OCI-LY3 (cell line): ENCODE results near the gene ZNF607.

ENCODE experiments used
- H2AFZ ChIP-seq: fragments of 200-600, 300-600 bp; shearing (Covaris generic); 2 replicates; pipeline ENCODE4 v1.6.0; 2014; ENCODE audit warnings: antibody characterized with exemption, low read depth, low read length
- H3K27ac ChIP-seq: fragments of 200-600, 300-600 bp; sonication (generic); 2 replicates; pipeline ENCODE4 v1.5.1; 2014; ENCODE audit warnings: mild to moderate bottlenecking, low read length, moderate library complexity, mixed read lengths
- H3K27me3 ChIP-seq: fragments of 200-600, 300-600 bp; sonication (generic); 2 replicates; pipeline ENCODE4 v1.6.1; 2014; ENCODE audit warnings: low read depth, low read length, mixed read lengths
- H3K36me3 ChIP-seq: fragments of 200-600, 300-600 bp; sonication (generic); replicated peaks from 2 replicates; pipeline ENCODE3; 2014; ENCODE audit warnings: low read depth, low read length, mixed read lengths
- H3K4me1 ChIP-seq: fragments of 300-600, 200-600 bp; sonication (generic); 2 replicates; pipeline ENCODE4 v1.6.1; 2014; ENCODE audit warnings: low read length, mixed read lengths
- H3K4me2 ChIP-seq: fragments of 200-600, 300-600 bp; sonication (generic); 2 replicates; pipeline ENCODE4 v1.6.1; 2014; ENCODE audit warnings: low read length, mixed read lengths
- H3K4me3 ChIP-seq: fragments of 300-600, 200-600 bp; sonication (generic); 2 replicates; pipeline ENCODE4 v1.5.1; 2014; ENCODE audit warnings: antibody characterized with exemption, mild to moderate bottlenecking, low read length, moderate library complexity
- H3K79me2 ChIP-seq: fragments of 300-600, 200-600 bp; shearing (Covaris generic); 2 replicates; pipeline ENCODE4 v1.6.1; 2014; ENCODE audit warnings: mild to moderate bottlenecking, low read length, mixed read lengths
- H3K9ac ChIP-seq: fragments of 300-600, 200-600 bp; shearing (Covaris generic); 2 replicates; pipeline ENCODE4 v1.6.0; 2014; ENCODE audit warnings: mild to moderate bottlenecking, low read length, moderate library complexity
- H3K9me3 ChIP-seq: fragments of 200-600, 300-600 bp; shearing (Covaris generic); 2 replicates; pipeline ENCODE4 v1.6.1; 2014; ENCODE audit warnings: low read length, mixed read lengths; ENCODE audit not compliant: insufficient read depth
- H4K20me1 ChIP-seq: fragments of 200-600, 300-600 bp; sonication (generic); 2 replicates; pipeline ENCODE4 v1.6.1; 2016; ENCODE audit warnings: low read length, mixed read lengths; ENCODE audit not compliant: insufficient read depth
- EZH2phosphoT487 ChIP-seq: fragments of 200-600 bp; shearing (Covaris generic); IDR thresholded peaks from 2 replicates; pipeline ENCODE4 v1.6.1; 2018; ENCODE audit warnings: antibody characterized with exemption, mixed run types, low read depth
- TF ChIP-seq, protein P1 (sequence below): fragments of 200-600, 300-600 bp; sonication (generic); IDR thresholded peaks from 2 replicates; pipeline ENCODE4 v1.5.1; 2014; ENCODE audit warnings: antibody characterized with exemption, low read length, low read depth

The ZNF607 gene

DNA sequence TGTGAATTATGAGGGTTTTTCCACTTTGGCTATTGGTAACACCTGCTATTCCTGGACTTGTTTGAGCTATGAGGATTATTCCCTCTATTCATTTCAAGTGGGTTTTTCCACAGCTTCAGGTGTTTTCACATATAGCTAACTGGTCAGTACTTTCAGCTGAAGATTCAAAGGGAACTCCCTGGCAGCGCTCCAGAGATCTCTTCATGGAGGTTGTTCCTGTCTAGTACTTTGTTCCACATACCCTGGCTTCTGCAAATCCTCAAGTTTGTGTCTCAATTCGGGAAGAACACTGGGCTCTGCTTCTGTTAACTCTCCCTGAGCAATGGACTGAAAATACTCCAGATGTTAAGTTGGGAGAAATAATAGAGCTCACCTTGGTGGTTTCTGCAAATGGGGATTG is 5.6 kb upstream of the ZNF607 start:
- Histone ChIP-seq H3K9me3 (no peaks in the 10 kb centered on the region), H2AFZ (no peak overlapping the region), H3K36me3 (peaks cover 2% of the 10 kb centered on the region), H3K4me3 (no peak overlapping the region), H3K4me1 (no peaks in the 10 kb centered on the region), H3K9ac (no peak overlapping the region), H3K27ac (no peak overlapping the region), H4K20me1 (no peaks in the 10 kb centered on the region), H3K79me2 (no peaks in the 10 kb centered on the region), H3K4me2 (no peak overlapping the region), H3K27me3 (no peaks in the 10 kb centered on the region)
- TF ChIP-seq, protein P1, sequence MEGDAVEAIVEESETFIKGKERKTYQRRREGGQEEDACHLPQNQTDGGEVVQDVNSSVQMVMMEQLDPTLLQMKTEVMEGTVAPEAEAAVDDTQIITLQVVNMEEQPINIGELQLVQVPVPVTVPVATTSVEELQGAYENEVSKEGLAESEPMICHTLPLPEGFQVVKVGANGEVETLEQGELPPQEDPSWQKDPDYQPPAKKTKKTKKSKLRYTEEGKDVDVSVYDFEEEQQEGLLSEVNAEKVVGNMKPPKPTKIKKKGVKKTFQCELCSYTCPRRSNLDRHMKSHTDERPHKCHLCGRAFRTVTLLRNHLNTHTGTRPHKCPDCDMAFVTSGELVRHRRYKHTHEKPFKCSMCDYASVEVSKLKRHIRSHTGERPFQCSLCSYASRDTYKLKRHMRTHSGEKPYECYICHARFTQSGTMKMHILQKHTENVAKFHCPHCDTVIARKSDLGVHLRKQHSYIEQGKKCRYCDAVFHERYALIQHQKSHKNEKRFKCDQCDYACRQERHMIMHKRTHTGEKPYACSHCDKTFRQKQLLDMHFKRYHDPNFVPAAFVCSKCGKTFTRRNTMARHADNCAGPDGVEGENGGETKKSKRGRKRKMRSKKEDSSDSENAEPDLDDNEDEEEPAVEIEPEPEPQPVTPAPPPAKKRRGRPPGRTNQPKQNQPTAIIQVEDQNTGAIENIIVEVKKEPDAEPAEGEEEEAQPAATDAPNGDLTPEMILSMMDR: no peak
- no peak for TF ChIP-seq EZH2phosphoT487

DNA sequence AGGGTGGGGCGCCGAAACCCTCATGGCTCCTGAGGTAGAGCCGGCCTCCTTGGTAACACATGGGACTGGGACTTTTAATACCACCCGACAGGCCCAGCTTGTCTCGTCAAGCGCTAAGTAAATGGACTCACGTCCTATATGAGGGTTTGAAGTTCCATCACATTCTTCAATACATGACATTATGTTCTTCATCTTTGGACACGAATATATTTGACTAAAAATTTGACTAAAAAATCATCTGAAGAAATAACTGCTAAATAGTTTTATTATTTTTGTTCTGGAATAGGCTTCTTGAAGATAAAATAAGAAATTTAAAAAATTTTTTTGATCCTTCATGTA is 335 bp upstream of the ZNF607 start:
- Histone ChIP-seq H3K36me3 (peaks cover 26% of the 10 kb centered on the region), H3K4me2 (peak overlapping the region; percentile 89), H3K9me3 (0 out of 2 replicates have a peak, but pooled peaks cover 3% of the 10 kb centered on the region), H3K27ac (no peak overlapping the region), H3K9ac (peak overlapping the region; percentile 85; the same call in 1 of the 2 replicates), H2AFZ (peak overlapping the region; percentile 99), H3K4me1 (peaks cover 7% of the 10 kb centered on the region), H3K79me2 (peaks cover 19% of the 10 kb centered on the region), H3K27me3 (no peaks in the 10 kb centered on the region), H3K4me3 (peak overlapping the region; percentile 89), H4K20me1 (no peaks in the 10 kb centered on the region)
- no peak for TF ChIP-seq EZH2phosphoT487
- TF ChIP-seq, protein P1: no peak

DNA sequence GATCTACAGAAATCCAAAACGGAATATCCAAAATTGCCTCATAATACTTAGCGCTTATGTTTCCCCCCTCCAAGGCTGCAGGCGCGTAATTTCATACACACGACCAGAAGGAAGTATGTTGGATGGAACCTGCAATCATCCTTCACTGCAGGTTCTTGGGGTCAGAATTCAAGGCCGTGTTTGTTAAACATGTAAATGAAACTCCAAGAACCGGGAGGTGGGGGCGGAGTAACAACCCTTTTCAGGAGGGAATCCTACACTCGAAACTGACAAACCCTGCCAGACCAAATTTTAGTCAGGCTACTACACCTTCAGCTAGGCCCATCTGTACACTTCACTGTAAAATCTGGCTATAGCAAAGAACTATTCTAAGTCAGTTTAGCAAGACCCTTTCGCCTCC is 1.3 kb downstream of the ZNF607 start:
- peak overlapping the region; percentile 89 for H3K4me2 ChIP-seq
- H3K79me2 ChIP-seq: peaks cover 19% of the 10 kb centered on the region
- no peak overlapping the region for H3K27ac ChIP-seq
- peaks cover 36% of the 10 kb centered on the region for H3K36me3 ChIP-seq
- no peaks in the 10 kb centered on the region for H3K27me3 ChIP-seq
- peak overlapping the region; percentile 89 for H3K4me3 ChIP-seq
- H2AFZ ChIP-seq: no peak overlapping the region
- H3K9ac ChIP-seq: no peak overlapping the region; the same call in 1 of the 2 replicates
- 0 out of 2 replicates have a peak, but pooled peaks cover 3% of the 10 kb centered on the region for H3K9me3 ChIP-seq
- TF ChIP-seq, protein P1: no peak
- TF ChIP-seq EZH2phosphoT487: no peak
- H4K20me1 ChIP-seq: no peaks in the 10 kb centered on the region
- H3K4me1 ChIP-seq: peaks cover 7% of the 10 kb centered on the region

DNA sequence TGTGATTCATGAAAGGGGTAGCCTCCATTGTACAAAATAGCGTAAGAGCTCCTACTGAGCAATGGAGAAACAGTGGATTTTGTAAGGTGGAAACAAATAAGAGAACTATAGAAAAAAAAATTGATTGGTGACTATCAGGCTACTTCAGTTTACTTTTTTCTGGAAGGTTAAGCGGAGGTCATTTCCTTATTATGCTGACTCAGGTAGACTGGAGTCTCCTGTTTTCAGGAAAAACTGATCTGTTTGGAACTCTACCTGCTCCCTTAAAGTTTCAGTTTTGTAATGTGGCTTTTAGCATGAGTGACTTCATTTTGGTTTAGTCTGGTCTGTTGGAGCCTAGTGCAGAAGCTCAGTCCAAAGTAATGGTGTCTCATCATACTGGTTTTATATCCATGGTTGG is 3.4 kb downstream of the ZNF607 start:
- Histone ChIP-seq H2AFZ (no peak overlapping the region), H3K4me1 (peaks cover 7% of the 10 kb centered on the region), H3K36me3 (peaks cover 56% of the 10 kb centered on the region), H3K79me2 (peaks cover 24% of the 10 kb centered on the region), H3K27me3 (no peaks in the 10 kb centered on the region), H4K20me1 (no peaks in the 10 kb centered on the region), H3K27ac (no peak overlapping the region), H3K4me3 (no peak overlapping the region), H3K9ac (no peak overlapping the region), H3K4me2 (no peak overlapping the region), H3K9me3 (0 out of 2 replicates have a peak, but pooled peaks cover 3% of the 10 kb centered on the region)
- TF ChIP-seq, protein P1: no peak
- TF ChIP-seq EZH2phosphoT487: no peak
